HG02870 (cell line): ENCODE data around the gene PSMB7.
A peak's percentile ranks its signal among the peaks of the same experiment; 100 is the strongest.

Source experiments
- ATAC-seq: cut with Tn5 transposase; IDR thresholded peaks from one replicate; pipeline ENCODE4 v1.9.1; 2021; ENCODE audit warnings: mild to moderate bottlenecking, moderate library complexity; ENCODE audit not compliant: unreplicated experiment

PSMB7 gene

DNA sequence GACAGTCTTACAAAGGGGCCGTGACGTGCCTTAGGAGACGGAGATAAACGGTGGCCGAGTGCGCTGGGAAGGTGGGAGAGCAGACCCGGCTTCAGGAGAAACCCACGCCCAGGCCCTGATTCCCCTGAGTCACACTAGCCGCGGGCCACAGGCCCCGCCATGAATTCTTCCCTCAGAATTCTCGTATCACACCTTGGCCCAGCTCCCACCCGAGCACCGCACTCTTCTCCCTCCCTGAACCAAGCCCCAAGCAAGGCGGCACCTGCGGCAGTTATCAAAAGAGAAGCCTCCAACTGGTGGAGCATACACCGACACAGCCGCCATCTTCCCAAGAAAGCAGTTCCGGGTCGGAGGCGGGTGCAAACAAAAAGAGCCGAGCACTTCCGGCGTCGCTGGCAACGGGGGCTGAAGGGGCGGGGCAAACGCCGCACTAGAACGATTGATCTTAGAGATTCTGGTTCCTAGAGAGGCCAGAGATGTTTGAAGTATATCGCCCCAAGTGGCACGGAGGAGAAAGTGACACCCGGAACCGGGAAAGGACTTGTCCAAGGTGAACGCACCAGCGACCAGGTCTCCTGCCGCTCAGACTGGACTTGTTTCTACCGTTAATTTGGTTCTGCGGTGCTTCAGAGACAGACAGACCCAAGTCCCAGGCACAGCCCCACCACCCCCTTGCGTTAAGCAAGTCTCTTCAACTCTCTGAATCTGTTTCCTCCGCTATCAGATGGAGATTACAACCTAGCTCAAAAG is at the start of gene PSMB7:
Gene PSMB7, minus strand, starts transcription at position 341 of the 750 bp plus-strand sequence. Its CDS starts 17 bp downstream, at position 324.
- ATAC-seq: peak; percentile 93

DNA sequence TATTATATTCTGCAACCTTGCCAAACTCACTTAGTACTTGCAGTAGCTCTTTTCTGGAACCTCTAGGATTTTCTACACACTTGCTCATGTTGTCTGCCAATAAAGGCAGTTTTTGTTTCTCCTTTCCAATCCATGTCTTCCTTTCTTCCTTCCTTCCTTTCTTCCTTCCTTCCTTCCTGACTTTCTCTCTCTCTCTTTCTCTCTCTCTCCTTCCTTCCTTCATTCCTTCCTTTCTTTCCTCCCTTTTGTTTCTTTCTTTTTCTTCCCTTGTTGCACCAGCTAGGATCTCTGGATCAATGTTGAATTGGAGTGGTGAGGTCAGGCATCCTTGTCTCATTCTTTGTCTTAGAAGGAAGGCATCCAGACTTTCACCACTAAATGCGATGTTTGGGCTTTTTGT is 47.5 kb upstream of the PSMB7 start:
- no peak for ATAC-seq

DNA sequence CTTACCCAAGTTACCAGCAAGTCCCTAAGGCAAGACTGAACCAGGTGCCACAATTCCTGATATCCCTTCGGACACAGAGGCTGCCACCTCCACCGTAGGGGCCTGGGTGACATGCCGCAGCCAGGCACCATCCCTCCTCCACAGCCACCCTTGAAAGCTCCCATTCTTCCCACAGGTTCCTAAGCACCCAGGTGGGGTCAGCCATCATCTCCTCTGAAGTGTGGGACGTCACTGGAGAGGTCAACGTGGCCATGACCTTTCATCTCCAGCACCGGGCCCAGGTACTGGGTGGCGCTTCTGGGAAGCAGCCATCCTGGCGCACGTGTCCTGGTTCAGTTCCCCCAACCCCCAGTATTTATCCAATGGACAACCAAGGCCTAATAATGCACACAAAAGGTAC is 43.2 kb upstream of the PSMB7 start:
- no peak for ATAC-seq

DNA sequence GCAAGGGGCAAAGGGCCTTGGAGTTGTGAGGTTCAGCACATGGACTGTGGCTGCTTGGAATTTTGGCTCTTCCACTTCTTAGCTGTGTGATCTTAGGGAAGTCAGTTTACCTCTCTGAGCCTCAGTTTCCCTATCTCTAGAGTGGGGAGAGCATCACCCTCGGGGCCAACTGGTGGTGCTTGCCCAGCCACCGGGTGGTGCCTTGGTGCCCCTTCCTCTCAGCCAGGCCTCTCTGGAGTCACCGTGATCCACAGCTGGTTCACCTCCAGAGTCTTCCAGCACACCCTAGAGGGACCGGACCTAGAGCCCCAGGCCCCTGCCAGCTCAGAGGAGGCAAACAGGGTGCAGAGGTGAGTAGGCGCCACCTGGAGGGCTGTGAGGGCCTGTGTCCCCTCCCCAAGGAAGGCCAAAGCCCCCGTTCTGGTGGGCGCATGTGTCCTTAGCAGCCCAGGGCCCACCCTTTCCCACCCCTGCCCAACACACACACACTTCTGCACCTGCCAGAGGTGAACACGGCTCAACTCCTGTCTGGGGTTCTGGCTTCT is 42.7 kb upstream of the PSMB7 start:
- no peak for ATAC-seq

DNA sequence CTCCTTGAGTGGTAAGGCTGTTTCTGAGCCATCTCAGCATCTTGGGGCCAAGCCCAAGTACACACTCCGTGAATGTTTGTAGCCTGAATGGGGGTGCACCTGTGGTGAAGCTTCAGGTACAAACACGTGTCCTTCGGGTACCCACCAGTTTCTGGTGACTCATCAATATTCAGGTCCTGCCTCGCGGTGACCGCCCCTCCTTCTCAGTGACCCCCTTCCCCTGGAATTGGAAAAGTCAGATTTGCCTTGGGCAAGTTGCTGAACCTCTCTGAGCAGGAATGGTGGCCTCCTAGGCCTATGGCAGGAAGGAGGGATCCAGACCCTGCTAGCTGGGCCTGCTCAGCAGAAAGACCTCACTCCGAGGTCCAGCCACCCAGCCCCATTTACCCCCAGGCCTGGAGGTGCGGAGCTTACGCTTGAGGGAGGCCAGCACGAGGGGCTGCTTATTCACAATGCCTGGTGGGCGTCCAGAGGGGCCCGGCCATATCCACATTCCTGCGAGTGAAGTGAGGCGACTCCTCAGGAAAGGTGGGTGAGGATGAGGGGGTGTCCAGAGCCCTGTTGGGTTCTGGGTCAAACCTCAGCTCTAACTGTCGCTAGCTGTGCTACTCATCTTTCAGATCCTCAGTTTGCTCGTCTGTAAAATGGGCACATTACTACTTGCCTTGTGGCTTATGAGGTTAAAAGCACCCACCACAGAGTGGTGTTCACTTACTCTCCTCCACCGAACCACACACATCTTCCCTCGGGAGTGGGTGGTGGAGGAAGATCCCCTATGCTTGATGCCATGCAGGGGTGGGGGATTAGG is 42.0 kb upstream of the PSMB7 start:
- no peak for ATAC-seq

DNA sequence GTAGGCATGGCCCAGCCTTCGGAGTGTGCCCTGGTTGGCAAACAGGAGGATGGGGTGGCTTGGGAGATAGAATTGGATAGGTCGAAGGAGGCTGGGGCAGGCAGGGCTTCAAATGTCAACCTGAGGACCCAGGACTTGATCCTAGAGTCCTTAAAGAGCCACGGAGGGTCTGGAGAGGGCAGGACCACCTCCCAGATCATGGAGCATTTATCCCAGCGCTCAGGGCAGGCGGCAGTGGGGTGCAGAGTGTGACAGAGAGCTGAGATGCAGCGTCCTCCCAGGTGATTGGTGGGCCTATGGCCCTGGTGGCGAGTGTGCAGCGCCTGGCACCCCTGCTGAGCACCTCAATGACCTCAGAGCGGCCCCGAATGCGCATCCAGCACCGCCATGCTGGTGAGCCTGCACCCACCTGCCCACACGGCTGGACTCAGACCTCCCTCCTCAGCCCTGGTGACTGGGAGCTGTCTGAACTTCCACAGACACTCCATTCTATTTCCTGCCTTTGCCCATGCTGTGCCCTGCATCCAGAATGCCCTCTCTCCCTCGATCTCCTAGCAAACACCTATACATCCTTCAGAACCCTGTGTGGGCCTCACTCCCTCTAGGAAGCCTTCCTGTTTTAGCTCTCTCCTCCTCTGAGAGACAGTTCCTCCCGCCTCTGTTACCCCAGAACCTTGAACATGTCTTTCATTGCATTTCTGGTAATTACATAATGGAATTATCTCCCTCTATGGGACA is 41.3 kb upstream of the PSMB7 start:
- no peak for ATAC-seq

DNA sequence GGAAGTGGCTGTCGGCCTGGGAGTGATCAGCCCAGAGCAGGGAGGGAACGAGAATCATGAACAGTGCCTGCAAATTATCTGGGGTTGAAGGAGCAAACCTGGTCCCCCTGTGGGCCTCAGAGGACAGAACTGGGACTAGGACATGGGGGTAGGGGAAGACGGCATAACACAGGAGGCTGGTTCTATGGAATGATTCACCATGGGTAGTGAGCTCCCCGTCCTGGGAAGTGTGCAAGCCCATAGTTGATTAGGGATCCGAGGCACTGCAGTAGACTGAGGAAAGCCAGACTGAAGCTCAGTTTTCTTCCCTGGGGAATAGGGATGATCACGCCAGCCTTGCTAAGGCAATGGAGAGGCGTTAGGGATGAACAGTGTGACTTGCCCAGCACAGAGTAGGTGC is 40.6 kb upstream of the PSMB7 start:
- ATAC-seq: no peak

DNA sequence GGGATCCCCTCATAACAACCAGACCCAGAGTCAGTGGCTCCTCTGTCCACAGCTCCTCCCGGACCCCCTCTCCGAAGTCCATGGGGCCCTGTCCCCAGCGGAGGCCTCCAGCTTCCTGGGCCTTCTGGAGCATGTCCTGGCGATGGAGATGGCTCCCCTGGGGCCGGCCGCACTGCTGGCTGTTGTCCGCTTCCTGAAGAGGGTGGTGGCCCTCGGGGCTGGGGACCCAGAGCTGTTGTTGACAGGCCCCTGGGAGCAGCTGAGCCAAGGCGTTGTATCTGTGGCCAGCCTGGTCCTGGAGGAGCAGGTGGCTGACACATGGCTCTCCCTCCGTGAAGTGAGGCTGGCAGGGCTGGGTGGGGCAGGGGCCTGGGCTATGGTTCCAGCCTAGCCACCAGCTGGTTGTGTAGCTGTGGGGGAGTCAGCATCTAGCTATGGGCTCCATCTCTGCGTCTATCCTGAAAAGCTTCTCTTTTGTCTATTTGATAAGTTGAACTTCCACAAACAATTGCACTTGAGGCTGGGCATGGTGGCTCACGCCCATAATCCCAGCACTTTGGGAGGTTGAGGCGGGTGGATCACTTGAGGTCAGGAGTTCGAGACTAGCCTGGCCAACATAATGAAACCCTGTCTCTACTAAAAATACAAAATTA is 39.7 kb upstream of the PSMB7 start:
- no peak for ATAC-seq

DNA sequence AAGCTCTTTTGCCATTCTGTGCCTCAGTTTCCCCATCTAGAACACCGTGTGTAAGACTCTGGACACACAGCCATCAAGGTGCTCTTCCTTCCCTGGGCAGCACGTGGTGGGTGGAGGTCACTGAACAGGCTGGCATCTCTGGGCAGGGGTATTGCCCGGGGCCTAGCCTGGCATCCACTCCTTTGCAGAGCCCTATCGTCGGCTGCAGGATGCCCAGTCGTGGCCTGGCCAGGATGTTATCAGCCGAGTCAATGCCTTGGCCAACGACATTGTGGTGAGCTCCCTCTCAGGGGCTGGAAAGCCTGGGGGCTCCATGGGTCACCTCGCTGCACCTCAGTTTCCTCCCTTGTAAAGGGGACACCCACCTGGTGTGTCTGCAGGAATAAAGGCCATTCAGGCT is 39.1 kb upstream of the PSMB7 start:
- ATAC-seq: no peak

DNA sequence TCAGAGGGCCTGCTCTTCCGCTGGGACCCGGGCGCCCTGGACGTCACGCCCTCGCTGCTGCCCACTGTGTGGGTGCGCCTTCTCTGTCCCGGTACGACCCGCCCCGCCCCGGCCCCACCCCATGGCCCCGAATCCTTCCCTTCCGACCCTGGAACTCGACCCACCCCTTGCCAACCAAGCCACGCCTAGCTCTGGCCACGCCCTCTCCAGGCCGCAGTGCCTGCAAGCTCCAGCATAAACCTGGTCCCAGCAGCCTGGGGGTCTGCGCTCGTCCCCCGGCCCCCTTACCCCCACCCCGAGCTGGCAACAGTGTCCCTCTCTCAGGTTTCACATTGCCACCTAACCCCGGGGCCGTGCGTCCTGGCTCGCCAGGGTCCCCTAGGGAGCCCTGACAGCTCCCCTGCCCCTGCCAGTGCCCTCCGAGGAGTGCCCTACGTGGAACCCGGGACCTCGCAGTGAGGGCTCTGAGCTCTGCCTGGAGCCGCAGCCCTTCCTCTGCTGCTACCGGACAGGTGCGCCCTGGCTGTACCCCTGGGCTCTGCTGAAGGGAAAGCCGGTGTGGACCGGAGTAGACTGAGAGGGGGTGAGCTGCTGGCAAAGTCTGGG is 38.4 kb upstream of the PSMB7 start:
- ATAC-seq: no peak

DNA sequence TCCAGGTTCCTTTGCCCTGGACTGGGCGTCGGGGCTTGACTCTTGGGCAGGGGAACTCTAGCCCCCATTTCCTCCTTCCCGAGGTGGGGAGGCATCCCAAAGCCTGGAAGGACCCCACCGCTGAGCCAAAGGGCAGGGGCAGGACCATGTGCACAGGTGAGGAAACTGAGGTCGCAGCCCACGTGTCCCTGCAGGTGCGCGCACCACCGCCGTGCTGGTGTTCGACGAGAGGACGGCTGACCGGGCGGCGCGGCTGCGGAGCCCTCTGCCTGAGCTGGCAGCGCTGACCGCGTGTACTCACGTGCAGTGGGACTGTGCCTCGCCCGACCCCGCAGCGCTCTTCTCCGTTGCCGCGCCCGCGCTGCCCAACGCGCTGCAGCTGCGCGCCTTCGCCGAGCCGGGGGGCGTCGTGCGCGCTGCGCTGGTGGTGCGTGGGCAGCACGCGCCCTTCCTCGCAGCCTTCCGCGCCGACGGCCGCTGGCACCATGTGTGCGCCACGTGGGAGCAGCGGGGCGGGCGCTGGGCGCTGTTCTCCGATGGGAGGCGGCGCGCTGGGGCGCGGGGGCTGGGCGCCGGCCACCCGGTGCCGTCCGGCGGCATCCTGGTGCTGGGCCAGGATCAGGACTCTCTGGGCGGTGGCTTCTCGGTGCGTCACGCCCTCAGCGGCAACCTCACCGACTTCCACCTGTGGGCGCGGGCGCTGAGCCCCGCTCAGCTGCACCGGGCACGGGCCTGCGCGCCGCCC is 37.8 kb upstream of the PSMB7 start:
- ATAC-seq: no peak

DNA sequence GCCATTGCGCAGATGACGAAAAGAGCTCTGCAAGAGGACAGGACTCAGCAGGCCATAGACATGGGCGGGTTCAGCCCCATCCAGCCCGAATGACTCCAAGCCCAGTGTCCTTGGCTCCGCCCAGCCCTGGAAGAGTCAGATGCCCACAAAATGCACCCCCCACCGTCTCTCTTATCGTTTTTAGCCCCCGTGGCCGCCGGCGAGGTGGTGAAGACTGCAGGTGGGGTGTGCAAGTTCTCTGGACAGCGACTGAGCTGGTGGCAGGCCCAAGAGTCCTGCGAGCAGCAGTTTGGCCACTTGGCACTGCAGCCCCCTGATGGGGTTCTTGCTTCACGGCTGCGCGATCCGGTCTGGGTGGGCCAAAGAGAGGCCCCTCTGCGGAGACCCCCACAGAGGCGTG is 37.1 kb upstream of the PSMB7 start:
- no peak for ATAC-seq

DNA sequence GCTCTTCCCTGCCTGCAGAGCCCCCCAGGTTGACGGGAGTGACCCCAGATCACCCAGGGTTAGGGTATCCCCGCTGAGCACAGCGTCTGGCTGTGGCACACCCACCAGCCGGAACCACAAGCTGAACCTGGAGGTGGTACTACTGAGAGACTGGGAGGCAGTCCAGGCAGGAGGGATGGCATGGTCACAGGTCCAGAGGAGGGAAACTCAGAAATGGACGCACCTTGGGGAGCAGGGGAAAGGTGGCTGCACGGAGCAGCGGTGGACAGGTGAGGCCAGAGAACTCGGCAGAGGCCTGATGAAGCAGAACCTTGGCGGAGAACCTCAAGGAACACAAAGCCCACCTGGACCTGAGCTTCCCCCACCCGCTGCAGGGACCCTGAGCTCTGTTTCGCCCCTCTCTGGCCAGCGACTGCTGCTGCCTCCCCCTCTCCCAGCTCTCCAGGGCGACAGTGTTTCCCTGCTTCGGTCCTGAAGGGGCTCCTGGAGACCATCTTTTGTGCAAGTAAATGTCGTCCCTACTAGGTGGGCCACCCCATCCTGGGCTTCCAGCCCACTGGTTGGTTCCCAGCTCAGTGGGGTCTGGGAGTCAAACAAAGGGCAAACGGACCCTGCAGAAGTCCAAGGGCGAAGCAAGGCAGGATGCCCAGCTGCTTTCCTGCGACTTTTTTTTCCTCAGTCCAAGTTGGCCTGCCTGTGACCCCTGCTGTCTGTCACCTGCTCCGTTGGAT is 35.9 kb upstream of the PSMB7 start:
- no peak for ATAC-seq

DNA sequence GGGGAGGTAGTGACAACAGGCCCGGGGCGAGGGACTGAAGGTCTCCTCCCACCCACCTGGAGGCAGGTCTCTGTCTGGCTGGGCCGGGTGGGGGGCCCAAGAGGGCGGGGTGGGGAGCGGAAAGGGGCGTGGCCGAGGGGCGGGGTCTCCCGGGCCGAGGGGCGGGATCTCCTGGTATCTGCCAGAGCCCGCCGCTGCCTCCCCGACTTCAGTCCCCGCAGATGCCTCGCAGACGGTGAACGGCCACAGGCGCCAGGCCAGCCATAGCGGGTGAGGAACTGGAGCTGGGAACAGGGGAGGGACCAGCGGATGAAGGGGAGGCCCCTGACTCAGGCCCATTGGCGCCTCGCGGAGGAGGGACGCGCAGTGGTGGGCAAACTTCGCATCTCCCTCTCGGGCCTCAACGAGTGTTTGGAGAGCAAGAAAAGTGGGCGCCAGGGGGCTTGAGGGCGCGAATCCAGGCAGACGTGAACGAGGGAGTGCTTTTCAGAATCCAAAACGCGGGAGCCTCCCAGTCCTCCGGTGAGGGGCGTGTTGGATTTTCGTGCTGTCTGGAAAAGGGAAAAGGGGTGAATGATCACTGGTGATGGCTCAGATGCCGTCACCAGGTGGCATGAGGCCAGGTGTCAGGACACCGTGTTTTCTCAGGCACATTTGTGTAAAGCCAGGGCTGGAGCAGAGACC is 35.1 kb upstream of the PSMB7 start, which contains the start of gene ADGRD2:
Gene ADGRD2, plus strand, starts transcription at position 211 of the 684 bp plus-strand sequence. CDS start 1,216 bp downstream, outside the sequence.
- ATAC-seq: no peak

DNA sequence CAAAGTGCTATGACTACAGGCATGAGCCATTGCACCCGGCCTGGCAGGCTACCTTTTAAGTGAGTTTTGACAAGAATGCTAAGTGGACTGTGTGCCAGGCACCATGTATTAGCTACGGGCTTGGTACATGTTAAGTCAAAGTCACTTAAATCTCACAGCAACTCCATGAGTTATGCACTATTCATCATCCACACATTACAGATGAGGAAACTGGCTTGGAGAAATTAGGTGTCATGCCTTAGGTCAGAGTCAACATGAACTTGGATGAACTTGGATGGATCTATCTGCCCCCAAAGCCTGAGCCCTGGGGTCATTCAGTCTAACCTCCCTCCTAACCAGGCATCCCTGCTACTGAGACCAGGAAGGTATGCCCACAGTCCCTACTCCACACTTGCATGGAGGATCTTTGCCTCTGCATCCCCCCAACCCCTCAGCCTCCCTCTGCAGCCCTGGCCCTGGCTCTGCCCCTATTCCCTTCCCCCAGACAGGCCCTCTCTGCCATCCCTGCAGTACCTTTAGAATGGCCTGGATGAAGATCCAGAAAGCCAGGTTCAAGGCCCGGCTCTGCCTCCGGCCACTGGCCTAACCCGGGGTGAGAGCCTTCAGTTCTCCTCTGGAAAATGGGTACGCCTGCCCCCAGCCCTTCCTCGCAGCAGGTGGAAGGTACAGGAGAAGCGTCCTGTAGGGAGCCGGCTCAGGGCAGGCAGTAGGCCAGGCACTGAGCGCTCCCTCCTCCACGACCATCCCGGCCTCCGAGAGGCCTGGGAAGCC is 34.3 kb upstream of the PSMB7 start:
- no peak for ATAC-seq

DNA sequence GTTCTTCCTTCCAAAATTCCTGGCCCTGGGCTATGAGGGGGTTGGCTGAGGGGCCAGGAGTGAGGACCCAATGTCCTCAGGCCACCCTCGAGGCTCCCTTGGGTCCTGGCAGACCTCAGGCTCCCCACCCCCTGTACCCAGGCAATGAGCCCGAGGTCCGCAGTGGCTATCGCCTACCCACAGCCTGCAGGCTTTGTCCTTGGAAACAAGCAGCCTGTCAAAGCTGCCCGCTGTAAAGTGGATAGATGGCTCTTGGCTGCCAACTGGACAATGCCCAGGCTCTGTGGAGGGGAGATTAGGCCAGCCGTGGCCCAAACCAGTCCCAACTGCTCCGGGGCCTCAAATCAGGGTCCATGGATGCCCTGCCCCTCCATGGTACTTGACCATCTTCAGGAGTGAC is 32.8 kb upstream of the PSMB7 start:
- ATAC-seq: no peak

DNA sequence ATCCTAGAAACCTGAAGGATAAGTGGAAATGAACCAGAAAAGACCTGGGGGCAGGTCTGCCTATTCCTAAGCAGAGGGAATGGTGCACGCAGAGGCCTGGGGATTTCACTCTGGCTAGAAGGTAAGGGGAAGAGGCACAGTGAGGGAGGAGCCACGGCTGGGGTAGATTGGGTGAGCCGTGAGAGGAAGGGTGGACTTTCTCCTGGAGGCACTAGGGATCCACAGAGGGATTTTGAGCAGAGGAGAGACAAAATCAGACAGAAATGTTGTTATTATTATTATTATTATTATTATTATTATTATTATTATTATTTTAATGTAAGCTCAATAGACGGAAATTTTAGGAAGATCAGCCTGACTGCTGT is 32.0 kb upstream of the PSMB7 start:
- no peak for ATAC-seq

DNA sequence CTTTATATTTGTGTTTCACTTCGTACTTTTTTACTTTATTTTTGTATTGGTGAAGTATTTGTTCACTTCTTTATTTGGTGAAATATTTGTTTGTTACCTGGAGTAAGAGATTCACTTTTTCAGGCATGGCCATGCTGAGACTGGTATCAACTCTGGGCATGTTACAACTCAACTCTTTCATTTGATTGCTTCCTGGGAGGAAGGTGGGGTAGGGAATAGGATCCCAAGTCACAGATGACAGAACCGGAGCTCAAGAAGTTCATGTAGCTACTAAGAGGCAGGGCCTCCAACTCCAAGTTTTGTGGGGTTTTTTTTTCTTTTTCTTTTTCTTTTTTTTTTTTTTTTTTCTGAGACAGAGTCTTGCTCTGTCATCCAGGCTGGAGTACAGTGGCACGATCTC is 28.9 kb upstream of the PSMB7 start:
- no peak for ATAC-seq
